K562 (cell line): ENCODE results near the gene TTC28. TPM values are rescaled to one million over a fixed set of nuclear protein-coding genes. Genes with fewer than 3 reads are reported as not detected.
A peak's percentile ranks its signal among the peaks of the same experiment; 100 is the strongest.

Experiments used
- BCOR ChIP-seq: fragments of 450-650 bp; IDR thresholded peaks from 2 replicates; pipeline ENCODE4 v1.6.1; 2016
- HNRNPH1 ChIP-seq: fragments of 200-400 bp; formaldehyde crosslinking; optimal IDR thresholded peaks from 2 replicates; pipeline ENCODE3; 2017; ENCODE audit warnings: low read depth, mild to moderate bottlenecking, low read length, moderate library complexity
- HNRNPL ChIP-seq: fragments of 200-400 bp; formaldehyde crosslinking; IDR thresholded peaks from 2 replicates; pipeline ENCODE4 v1.6.1; 2017; ENCODE audit warnings: low read depth, mild to moderate bottlenecking, low read length
- HOMEZ ChIP-seq: fragments of 250-450 bp; sonication (Bioruptor Pico); IDR thresholded peaks from 2 replicates; pipeline ENCODE4 v1.4.0; 2020; ENCODE audit warnings: mild to moderate bottlenecking, moderate library complexity
- NFIC ChIP-seq: fragments of 450-650 bp; IDR thresholded peaks from 2 replicates; pipeline ENCODE4 v1.6.1; 2017; ENCODE audit warnings: mild to moderate bottlenecking, inconsistent platforms
- PATZ1 ChIP-seq: fragments of 250-450 bp; sonication (Bioruptor Pico); IDR thresholded peaks from 2 replicates; pipeline ENCODE4 v1.5.0; 2020; ENCODE audit warnings: mild to moderate bottlenecking, borderline replicate concordance
- PCBP1 ChIP-seq: fragments of 200-400 bp; formaldehyde crosslinking; IDR thresholded peaks from 2 replicates; pipeline ENCODE4 v1.6.1; 2018; ENCODE audit warnings: mild to moderate bottlenecking, low read depth, low read length; ENCODE audit not compliant: poor library complexity, severe bottlenecking
- POLR2H ChIP-seq: IDR thresholded peaks from 2 replicates; pipeline ENCODE4 v1.6.1; 2016; ENCODE audit warnings: missing genetic modification characterization, low read depth, mild to moderate bottlenecking, control low read depth, missing compliant biosample characterization, moderate library complexity
- SMAD3 ChIP-seq: fragments of 450-650 bp; formaldehyde crosslinking; conservative IDR thresholded peaks from 2 replicates; pipeline ENCODE4 v1.4.0; 2020; ENCODE audit warnings: mild to moderate bottlenecking
- TCFL5 ChIP-seq: fragments of 250-450 bp; sonication (Bioruptor Pico); conservative IDR thresholded peaks from 2 replicates; pipeline ENCODE4 v1.6.1; 2021; ENCODE audit warnings: mild to moderate bottlenecking, moderate library complexity, matching md5 sums
- ZFX ChIP-seq: sonication (generic); formaldehyde crosslinking; IDR thresholded peaks from 2 replicates; pipeline ENCODE4 v1.8.0; 2022; ENCODE audit warnings: mild to moderate bottlenecking, missing genetic modification reagents, moderate library complexity
- ZNF12 ChIP-seq: sonication (generic); formaldehyde crosslinking; IDR thresholded peaks from 2 replicates; pipeline ENCODE4 v1.4.0; 2020; ENCODE audit warnings: mild to moderate bottlenecking, missing genetic modification reagents
- ZNF347 ChIP-seq: fragments of 450-650 bp; formaldehyde crosslinking; IDR thresholded peaks from 2 replicates; pipeline ENCODE4 v1.4.0; 2020; ENCODE audit warnings: low read depth, mild to moderate bottlenecking, moderate library complexity
- ZNF79 ChIP-seq: fragments of 250-450 bp; sonication (Bioruptor Pico); IDR thresholded peaks from 2 replicates; pipeline ENCODE4 v1.4.0; 2020; ENCODE audit warnings: low read depth, mild to moderate bottlenecking, moderate library complexity
- polyA plus RNA-seq, 8 experiments: library from polyadenylated mRNA; depleted of rRNA in 4 of 8; stranded (reverse) in 5 of 8; unstranded in 3 of 8; fragments of >200 nt; fragmentation: Nextera tagmentation in 2 of 8; fragmentation: Illumina TruSeq in 1 of 8; extraction: Ambion mirVana in 2 of 8; extraction: Trizol in 1 of 8; gene quantifications; 2 replicates each; pipeline versions ENCODE4 v1.2.1 to v1.2.3, GENCODE V29; 2011 to 2014; ENCODE audit warnings: inconsistent platforms in 1 of 8, missing spikeins in 1 of 8
- total RNA-seq, 7 experiments: library from RNA; depleted of rRNA in 6 of 7; stranded (reverse); fragments of >200 nt in 6 of 7; fragmentation: Illumina TruSeq in 2 of 7; extraction: Trizol in 2 of 7; gene quantifications; 2 replicates each; pipeline versions ENCODE4 v1.2.1 to v1.2.3, GENCODE V29; 2011 to 2021; ENCODE audit warnings: low replicate concordance in 1 of 7
- TF ChIP-seq, protein P1 (sequence below): fragments of 450-650 bp; IDR thresholded peaks from 2 replicates; pipeline ENCODE4 v1.6.1; 2014; ENCODE audit warnings: low read depth, mild to moderate bottlenecking, moderate library complexity, borderline replicate concordance
- TF ChIP-seq, protein P2 (sequence below): sonication (generic); formaldehyde crosslinking; IDR thresholded peaks from 2 replicates; pipeline ENCODE4 v1.8.0; 2023; ENCODE audit warnings: mild to moderate bottlenecking, missing genetic modification reagents
- TF ChIP-seq, protein P3 (sequence below): fragments of 250-450 bp; sonication (Bioruptor Pico); IDR thresholded peaks from 2 replicates; pipeline ENCODE4 v1.8.0; 2021; ENCODE audit warnings: mild to moderate bottlenecking, moderate library complexity

The TTC28 gene
- total and polyA plus RNA-seq, 9 of the 15 experiments (the other 6 are each of a cell fraction or from before 2014, with no cell fraction given): 0.22 to 10.7 (median 3.1) TPM

- TF ChIP-seq BCOR: no peak
- TF ChIP-seq PCBP1: no peak
- TF ChIP-seq, protein P1, sequence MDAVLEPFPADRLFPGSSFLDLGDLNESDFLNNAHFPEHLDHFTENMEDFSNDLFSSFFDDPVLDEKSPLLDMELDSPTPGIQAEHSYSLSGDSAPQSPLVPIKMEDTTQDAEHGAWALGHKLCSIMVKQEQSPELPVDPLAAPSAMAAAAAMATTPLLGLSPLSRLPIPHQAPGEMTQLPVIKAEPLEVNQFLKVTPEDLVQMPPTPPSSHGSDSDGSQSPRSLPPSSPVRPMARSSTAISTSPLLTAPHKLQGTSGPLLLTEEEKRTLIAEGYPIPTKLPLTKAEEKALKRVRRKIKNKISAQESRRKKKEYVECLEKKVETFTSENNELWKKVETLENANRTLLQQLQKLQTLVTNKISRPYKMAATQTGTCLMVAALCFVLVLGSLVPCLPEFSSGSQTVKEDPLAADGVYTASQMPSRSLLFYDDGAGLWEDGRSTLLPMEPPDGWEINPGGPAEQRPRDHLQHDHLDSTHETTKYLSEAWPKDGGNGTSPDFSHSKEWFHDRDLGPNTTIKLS: no peak
- TF ChIP-seq ZNF79: peak; percentile 79
- 0 out of 2 replicates have a peak, but pooled peaks have one; percentile 26 for TF ChIP-seq HOMEZ
- TF ChIP-seq TCFL5 (CRISPR knock-in tag): no peak
- TF ChIP-seq, protein P2, sequence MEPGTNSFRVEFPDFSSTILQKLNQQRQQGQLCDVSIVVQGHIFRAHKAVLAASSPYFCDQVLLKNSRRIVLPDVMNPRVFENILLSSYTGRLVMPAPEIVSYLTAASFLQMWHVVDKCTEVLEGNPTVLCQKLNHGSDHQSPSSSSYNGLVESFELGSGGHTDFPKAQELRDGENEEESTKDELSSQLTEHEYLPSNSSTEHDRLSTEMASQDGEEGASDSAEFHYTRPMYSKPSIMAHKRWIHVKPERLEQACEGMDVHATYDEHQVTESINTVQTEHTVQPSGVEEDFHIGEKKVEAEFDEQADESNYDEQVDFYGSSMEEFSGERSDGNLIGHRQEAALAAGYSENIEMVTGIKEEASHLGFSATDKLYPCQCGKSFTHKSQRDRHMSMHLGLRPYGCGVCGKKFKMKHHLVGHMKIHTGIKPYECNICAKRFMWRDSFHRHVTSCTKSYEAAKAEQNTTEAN (CRISPR knock-in tag): no peak
- TF ChIP-seq ZNF12: no peak
- no peak for TF ChIP-seq PATZ1
- TF ChIP-seq, protein P3, sequence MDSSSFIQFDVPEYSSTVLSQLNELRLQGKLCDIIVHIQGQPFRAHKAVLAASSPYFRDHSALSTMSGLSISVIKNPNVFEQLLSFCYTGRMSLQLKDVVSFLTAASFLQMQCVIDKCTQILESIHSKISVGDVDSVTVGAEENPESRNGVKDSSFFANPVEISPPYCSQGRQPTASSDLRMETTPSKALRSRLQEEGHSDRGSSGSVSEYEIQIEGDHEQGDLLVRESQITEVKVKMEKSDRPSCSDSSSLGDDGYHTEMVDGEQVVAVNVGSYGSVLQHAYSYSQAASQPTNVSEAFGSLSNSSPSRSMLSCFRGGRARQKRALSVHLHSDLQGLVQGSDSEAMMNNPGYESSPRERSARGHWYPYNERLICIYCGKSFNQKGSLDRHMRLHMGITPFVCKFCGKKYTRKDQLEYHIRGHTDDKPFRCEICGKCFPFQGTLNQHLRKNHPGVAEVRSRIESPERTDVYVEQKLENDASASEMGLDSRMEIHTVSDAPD: no peak
- TF ChIP-seq SMAD3 (CRISPR knock-in tag): 0 out of 2 replicates have a peak, but pooled peaks have one; percentile 58
- TF ChIP-seq ZFX (CRISPR knock-in tag): no peak
- TF ChIP-seq POLR2H (tag): no peak
- no peak for TF ChIP-seq ZNF347
- TF ChIP-seq HNRNPL: no peak
- TF ChIP-seq HNRNPH1: no peak
- no peak for TF ChIP-seq NFIC
These were observed 135.2 kb downstream of the TTC28 start (continued) for GRCh38 chr22:28544431-28544868.
